Esophagus squamous epithelium (tissue), 4 donors: ENCODE data around the gene IL26.

Experiments
- POLR2A ChIP-seq, 4 donors: fragments of 450-650 bp; IDR thresholded peaks; one replicate each; pipeline ENCODE4 v1.6.1; 2017; ENCODE audit warnings: antibody characterized with exemption in 4 of 4, mild to moderate bottlenecking in 4 of 4, moderate library complexity in 3 of 4
- TF ChIP-seq, protein P1 (sequence below), 6 experiments: fragments of 450-650 bp in 4 of 6; fragments of 200-600 bp in 2 of 6; sonication (generic) in 2 of 6; IDR thresholded peaks; one replicate each; pipeline ENCODE4 v1.5.1; 2016 to 2019; ENCODE audit warnings: antibody characterized with exemption in 6 of 6, mild to moderate bottlenecking in 4 of 6, moderate library complexity in 4 of 6

DNA sequence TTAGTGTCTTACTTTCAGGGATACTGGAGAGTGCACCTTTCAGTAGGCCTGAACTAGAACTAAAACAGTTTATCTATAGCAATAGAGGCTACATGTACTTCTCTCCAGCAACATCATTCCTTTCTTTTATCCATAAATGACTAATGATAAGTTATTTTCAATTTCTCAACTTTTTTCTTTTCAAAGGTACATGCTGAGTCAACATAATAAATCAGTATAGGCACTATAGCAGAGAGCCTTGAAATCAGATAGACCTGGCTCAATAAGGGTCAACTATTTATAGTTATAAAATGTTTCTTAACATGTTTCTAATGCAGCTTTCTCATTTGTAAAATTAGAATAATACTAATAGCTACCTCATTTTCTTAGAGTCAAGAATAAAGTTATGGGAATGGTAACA lies 22.2 kb upstream of the IL26 start:
- TF ChIP-seq, protein P1, sequence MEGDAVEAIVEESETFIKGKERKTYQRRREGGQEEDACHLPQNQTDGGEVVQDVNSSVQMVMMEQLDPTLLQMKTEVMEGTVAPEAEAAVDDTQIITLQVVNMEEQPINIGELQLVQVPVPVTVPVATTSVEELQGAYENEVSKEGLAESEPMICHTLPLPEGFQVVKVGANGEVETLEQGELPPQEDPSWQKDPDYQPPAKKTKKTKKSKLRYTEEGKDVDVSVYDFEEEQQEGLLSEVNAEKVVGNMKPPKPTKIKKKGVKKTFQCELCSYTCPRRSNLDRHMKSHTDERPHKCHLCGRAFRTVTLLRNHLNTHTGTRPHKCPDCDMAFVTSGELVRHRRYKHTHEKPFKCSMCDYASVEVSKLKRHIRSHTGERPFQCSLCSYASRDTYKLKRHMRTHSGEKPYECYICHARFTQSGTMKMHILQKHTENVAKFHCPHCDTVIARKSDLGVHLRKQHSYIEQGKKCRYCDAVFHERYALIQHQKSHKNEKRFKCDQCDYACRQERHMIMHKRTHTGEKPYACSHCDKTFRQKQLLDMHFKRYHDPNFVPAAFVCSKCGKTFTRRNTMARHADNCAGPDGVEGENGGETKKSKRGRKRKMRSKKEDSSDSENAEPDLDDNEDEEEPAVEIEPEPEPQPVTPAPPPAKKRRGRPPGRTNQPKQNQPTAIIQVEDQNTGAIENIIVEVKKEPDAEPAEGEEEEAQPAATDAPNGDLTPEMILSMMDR (IDR thresholded peaks at IDR 0.05) = no peak
- no peak for TF ChIP-seq POLR2A (IDR thresholded peaks at IDR 0.05)
